Common myeloid progenitor, CD34-positive (primary cell): Measurements from ENCODE around the gene PLD2.
"Not testable (repeated sequence)": the region's sequence is repeated elsewhere in the genome, so short reads cannot be mapped to it uniquely, and the experiment has no call there.

Source experiments
- CTCF ChIA-PET: fragments of 350-600 bp; sonication (Branson Sonifier 250); formaldehyde crosslinking; loops from one replicate; lab custom pipeline; 2021; ENCODE audit warnings: antibody characterized with exemption; lab: Charles Lee
- POLR2A ChIA-PET: fragments of 350-600 bp; sonication (Branson Sonifier 250); formaldehyde crosslinking; loops from one replicate; lab custom pipeline; 2021; ENCODE audit warnings: antibody characterized with exemption; lab: Charles Lee
- DNase-seq, 3 donors: peaks; one replicate each; pipeline versions ENCODE4 v3.0.0 to v3.0.0-alpha.2; 2013
- H3K27ac ChIP-seq, 2 experiments: 1 replicate in 1 of 2; 2 replicates in 1 of 2; pipeline ENCODE4 v1.7.0; 2013; ENCODE audit warnings: inconsistent platforms in 2 of 2, low read length in 2 of 2, mild to moderate bottlenecking in 2 of 2, low read depth in 1 of 2, moderate library complexity in 1 of 2; ENCODE audit not compliant: severe bottlenecking in 2 of 2, insufficient read depth in 1 of 2, poor library complexity in 1 of 2
- H3K27me3 ChIP-seq, 5 experiments: replicated peaks in 2 of 5; 1 replicate in 3 of 5; 2 replicates in 2 of 5; pipeline versions ENCODE4 v1.6.1 to v1.7.0; 2013; ENCODE audit warnings: low read length in 4 of 5, mild to moderate bottlenecking in 2 of 5, moderate library complexity in 2 of 5, inconsistent platforms in 1 of 5; ENCODE audit not compliant: insufficient read depth in 5 of 5, control insufficient read depth in 4 of 5
- H3K36me3 ChIP-seq, 4 experiments: 1 replicate in 2 of 4; 2 replicates in 2 of 4; pipeline versions ENCODE4 v1.6.1 to v1.7.0; 2013; ENCODE audit warnings: low read length in 3 of 4, control low read depth in 1 of 4, mild to moderate bottlenecking in 1 of 4; ENCODE audit not compliant: control insufficient read depth in 4 of 4, insufficient read depth in 4 of 4
- H3K4me1 ChIP-seq, 4 experiments: 1 replicate in 3 of 4; 2 replicates in 1 of 4; pipeline versions ENCODE4 v1.6.1 to v1.7.1; 2013; ENCODE audit warnings: low read length in 3 of 4, mild to moderate bottlenecking in 3 of 4, control low read depth in 1 of 4, inconsistent platforms in 1 of 4, moderate library complexity in 1 of 4; ENCODE audit not compliant: control insufficient read depth in 4 of 4, insufficient read depth in 4 of 4; ENCODE audit errors: control extremely low read depth in 1 of 4
- H3K4me3 ChIP-seq, 7 experiments: 1 replicate in 4 of 7; 2 replicates in 3 of 7; pipeline versions ENCODE4 v1.5.1 to v1.7.0; 2013; ENCODE audit warnings: mild to moderate bottlenecking in 7 of 7, low read length in 6 of 7, moderate library complexity in 6 of 7, inconsistent platforms in 2 of 7, low read depth in 2 of 7, control low read depth in 1 of 7; ENCODE audit not compliant: insufficient read depth in 4 of 7, control insufficient read depth in 1 of 7; ENCODE audit errors: extremely low read depth in 1 of 7
- H3K9me3 ChIP-seq, 5 experiments: 1 replicate in 4 of 5; 2 replicates in 1 of 5; pipeline versions ENCODE4 v1.6.1 to v1.7.1; 2013; ENCODE audit warnings: low read length in 4 of 5, mild to moderate bottlenecking in 2 of 5, inconsistent platforms in 1 of 5, low read depth in 1 of 5, moderate library complexity in 1 of 5; ENCODE audit not compliant: control insufficient read depth in 4 of 5, insufficient read depth in 2 of 5; ENCODE audit errors: control extremely low read depth in 1 of 5
- WGBS: methylation state at CpG from one replicate; pipeline ENCODE4 v1.1.5; 2013; ENCODE audit not compliant: insufficient coverage; 5-methylcytosine and 5-hydroxymethylcytosine counted together

The PLD2 gene

DNA sequence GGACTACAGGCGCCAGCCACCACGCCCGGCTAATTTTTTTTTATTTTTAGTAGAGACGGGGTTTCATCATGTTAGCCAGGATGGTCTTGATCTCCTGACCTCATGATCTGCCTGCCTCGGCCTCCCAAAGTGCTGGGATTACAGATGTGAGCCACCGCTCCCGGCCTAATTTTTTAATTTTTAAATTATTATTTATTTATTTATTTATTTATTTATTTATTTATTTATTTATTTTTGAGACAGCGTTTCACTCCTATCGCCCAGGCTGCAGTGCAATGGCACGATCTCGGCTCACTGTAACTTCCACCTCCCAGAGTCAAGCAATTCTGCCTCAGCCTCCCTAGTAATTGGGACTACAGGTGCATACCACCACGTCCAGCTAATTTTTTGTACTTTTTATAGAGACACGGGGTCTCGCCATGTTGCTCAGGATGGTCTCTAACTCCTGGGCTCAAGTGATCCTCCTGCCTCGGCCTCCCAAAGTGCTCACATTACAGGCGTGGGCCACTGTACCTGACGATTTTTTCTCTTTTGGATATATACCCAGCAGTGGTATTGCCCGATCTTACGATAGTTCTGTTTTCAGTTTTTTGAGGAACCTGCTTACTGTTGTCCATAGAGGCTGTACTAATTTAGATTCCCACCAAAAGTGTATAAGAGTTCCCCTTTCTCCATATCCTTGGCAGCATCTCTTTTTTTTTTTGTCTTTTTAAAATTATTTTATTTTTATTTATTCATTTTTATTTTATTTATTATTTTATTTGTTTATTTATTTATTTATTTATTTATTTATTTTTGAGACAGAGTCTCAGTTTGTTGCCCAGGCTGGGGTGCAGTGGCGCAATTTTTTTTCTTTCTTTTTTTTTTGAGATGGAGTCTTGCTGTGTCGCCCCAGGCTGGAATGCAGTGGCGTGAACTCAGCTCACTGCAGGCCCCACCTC lies 62.4 kb downstream of the PLD2 start:
- POLR2A ChIA-PET, DNase-seq, H3K4me1 ChIP-seq, H3K9me3 ChIP-seq, H3K36me3 ChIP-seq, H3K4me3 ChIP-seq, H3K27me3 ChIP-seq, H3K27ac ChIP-seq: not testable (repeated sequence)
- 92% methylated on average over 13 of the region's 22 CpGs for WGBS
- CTCF ChIA-PET, result interaction anchor here (0.6 to 1.4 kb wide), 3 partner anchors 30 to 159 kb away, joined by 3 read pairs; partner anchors contain the start of gene ARRB2

DNA sequence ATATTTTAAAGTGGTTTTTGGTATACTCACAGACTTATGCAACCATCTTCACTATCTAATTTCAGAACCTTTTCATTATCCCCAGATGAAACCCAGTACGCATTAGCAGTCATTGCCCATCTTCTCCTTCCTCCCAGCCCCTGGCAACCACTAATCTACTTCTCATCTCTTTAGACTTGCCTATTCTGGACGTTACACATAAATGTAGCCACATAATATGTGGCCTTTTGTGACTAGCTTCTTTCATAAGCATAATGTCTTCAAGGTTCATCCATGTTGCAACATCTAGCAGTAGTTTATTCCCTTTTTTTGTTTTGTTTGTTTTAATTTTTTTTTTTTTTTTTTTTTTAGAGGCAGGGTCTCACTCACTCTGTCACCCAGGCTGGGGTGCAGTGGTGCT lies 63.9 kb downstream of the PLD2 start:
- H3K4me3 ChIP-seq, result no peak overlapping the region
- H3K27ac ChIP-seq, result no peak overlapping the region
- peaks cover 0 to 3% (median 0%) of the 10 kb centered on the region in 4 experiments for H3K4me1 ChIP-seq
- H3K27me3 ChIP-seq, result no peaks in the 10 kb centered on the region
- no peak for DNase-seq
- no peaks in the 10 kb centered on the region for H3K9me3 ChIP-seq
- 90% methylated on average over 2 of the region's 2 CpGs for WGBS
- no peaks in the 10 kb centered on the region for H3K36me3 ChIP-seq
- CTCF ChIA-PET, result interaction anchor here (1.4 kb wide), 1 partner anchor 161 kb away, joined by 3 read pairs; the partner anchor contains the start of gene ARRB2
- POLR2A ChIA-PET, result no interaction called here

DNA sequence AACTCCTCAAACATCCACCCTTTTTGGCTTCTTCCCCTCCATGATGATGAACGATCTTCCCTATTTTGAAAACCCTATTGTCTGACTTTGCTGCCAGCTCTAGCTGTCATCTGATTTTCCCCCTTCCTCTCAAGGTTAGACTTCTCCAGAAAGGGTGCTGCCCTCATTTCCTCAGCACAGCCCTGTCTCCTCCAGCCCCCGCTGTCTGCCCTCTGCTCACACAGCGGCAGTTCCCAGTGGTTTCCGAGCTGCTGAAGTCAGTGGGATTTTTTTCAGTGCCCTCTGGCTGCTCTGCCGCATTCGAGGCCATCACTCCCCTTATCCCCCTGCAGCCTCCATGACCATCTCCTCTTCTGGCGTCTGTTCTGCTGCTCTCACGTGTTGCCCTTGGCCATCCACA lies 65.8 kb downstream of the PLD2 start:
- CTCF ChIA-PET, result interaction anchor here (1.0 to 1.1 kb wide), 2 partner anchors 8 to 15 kb away, joined by 3 to 4 read pairs; no protein-coding TSS in a partner anchor
- WGBS, result 47% methylated on average over 8 of the region's 8 CpGs

More for the DNA sequence above, 65.8 kb downstream of the PLD2 start:
- peaks cover 0 to 3% (median 0%) of the 10 kb centered on the region in 4 experiments for H3K4me1 ChIP-seq
- POLR2A ChIA-PET, result interaction anchor here (0.6 kb wide), 1 partner anchor 91 kb away, joined by 4 read pairs; no protein-coding TSS in a partner anchor
- DNase-seq, result no peak
- no peak overlapping the region for H3K27ac ChIP-seq
- H3K9me3 ChIP-seq, result no peaks in the 10 kb centered on the region
- H3K27me3 ChIP-seq, result no peaks in the 10 kb centered on the region
- H3K4me3 ChIP-seq, result no peak overlapping the region
- H3K36me3 ChIP-seq, result peaks cover 0 to 2% (median 0%) of the 10 kb centered on the region in 4 experiments
